Pancreas (tissue), 10 donors: ENCODE data around the gene ZNF362. TPM values are rescaled to one million over a fixed set of nuclear protein-coding genes. Genes with fewer than 3 reads are reported as not detected.

ENCODE experiments used
- ATAC-seq, 4 donors: fragments of 200-7000 bp; cut with Tn5 transposase; one replicate each; pipeline versions ENCODE4 v1.8.0 to v1.9.1; 2020; ENCODE audit warnings: mild to moderate bottlenecking in 4 of 4, moderate library complexity in 4 of 4
- DNase-seq, 6 donors: peaks; one replicate each; pipeline ENCODE4 v3.0.0-alpha.2; 2020
- FAIRE-seq: peaks from 2 replicates; lab custom pipeline; 2012; peaks lifted over from hg19 to GRCh38; lab: Jason Lieb, UNC
- H3K27ac ChIP-seq, 4 donors: fragments of 200-600 bp; sonication (generic); 1 replicate in 3 of 4; 2 replicates in 1 of 4; pipeline versions ENCODE4 v1.5.0 to v1.8.0; 2020
- H3K27me3 ChIP-seq, 4 donors: fragments of 200-600 bp; one replicate each; pipeline ENCODE4 v1.8.0; 2021
- H3K36me3 ChIP-seq, 3 donors: fragments of 200-600 bp; sonication (generic) in 1 of 3; one replicate each; pipeline versions ENCODE4 v1.5.0 to v1.8.0; 2020 to 2021
- H3K4me1 ChIP-seq, 3 donors: fragments of 200-600 bp; one replicate each; pipeline ENCODE4 v1.8.0; 2021
- H3K4me3 ChIP-seq, 4 donors: fragments of 200-600 bp; sonication (generic) in 2 of 4; one replicate each; pipeline versions ENCODE4 v1.5.0 to v1.8.0; 2020 to 2021
- H3K9me3 ChIP-seq, 4 donors: fragments of 200-600 bp; one replicate each; pipeline ENCODE4 v1.8.0; 2021
- WGBS, 2 donors: extraction: QIAGEN DNeasy Blood & Tissue Kit; methylation state at CpG; one replicate each; pipeline ENCODE4 v1.1.7; 2013; 5-methylcytosine and 5-hydroxymethylcytosine counted together
- intact Hi-C, 3 donors: fragments of 100-400 bp; cut with DNase I; formaldehyde crosslinking; loops; one replicate each; pipeline versions ENCODE4 v1.11.1 to v1.14.2; 2022
- polyA plus RNA-seq, 2 donors: library from polyadenylated mRNA; stranded (reverse); fragments of 200-250 nt; gene quantifications; one replicate each; pipeline ENCODE4 v1.2.3, GENCODE V29; 2013
- total RNA-seq, 6 donors: library from RNA; stranded (reverse); fragmentation: NEBNext Ultra II Directional in 4 of 6; extraction: Animal tissue kit (Norgen Biotek cat#: 25700) in 4 of 6; gene quantifications; one replicate each; pipeline versions ENCODE4 v1.2.1 to v1.2.4, GENCODE V29; 2021 to 2023
- TF ChIP-seq, protein P1 (sequence below), 4 donors: fragments of 200-600 bp; sonication (generic) in 3 of 4; IDR thresholded peaks; one replicate each; pipeline versions ENCODE4 v1.5.0 to v1.8.0; 2021; ENCODE audit warnings: antibody characterized with exemption in 4 of 4
- donor health status: healthy with polysubstance abuse.
- donor health status: DM: no; HTN: no; CAD: no; lungs with moderate emphysema.
- donor health status: DM: no; HTN: no; CAD: no.
- donor health status: control.
- donor health status: control.
- donor health status: Bipolar disorder and iron deficiency.
- donor health status: DM: yes; HTN: yes; CAD: no.
- donor health status: DM: no; HTN: no; CAD: no.
- donor health status: DM: no; HTN: no; CAD: no.
- donor health status: DM: yes; HTN: yes; CAD: no.

The ZNF362 gene
- total and polyA plus RNA-seq, 8 donors: 11.8 to 19.7 (median 13.9) TPM

DNA sequence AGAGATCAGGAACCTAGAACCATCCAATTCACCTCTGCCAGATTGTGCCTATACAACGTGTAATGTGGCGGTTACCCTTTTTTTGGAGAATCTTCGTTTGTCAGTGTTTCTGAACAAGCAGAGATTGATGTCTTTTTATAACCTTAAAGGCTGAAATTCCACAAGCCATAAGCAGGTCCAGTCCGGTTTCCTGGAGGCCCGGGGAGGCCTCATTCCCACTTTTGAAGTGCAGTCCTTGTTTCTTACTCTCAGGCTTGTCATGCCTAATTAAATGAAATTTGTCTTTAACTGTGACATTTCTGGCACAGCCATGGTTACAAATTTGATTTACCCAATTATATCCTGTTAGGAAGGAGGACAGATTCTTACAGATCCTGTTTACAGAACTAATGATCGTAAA, 27.8 kb downstream of the ZNF362 start:
- FAIRE-seq: no peak
- Histone ChIP-seq H3K4me1 (no peaks in the 10 kb centered on the region), H3K36me3 (peaks cover 0 to 29% (median 14%) of the 10 kb centered on the region in 3 donors), H3K4me3 (no peak overlapping the region), H3K27me3 (no peaks in the 10 kb centered on the region), H3K9me3 (no peaks in the 10 kb centered on the region), H3K27ac (peak overlapping the region in 1 of 4 donors; percentile 18)
- ATAC-seq: peak in 1 of 4 donors; percentile 62
- intact Hi-C loops: no loop called here
- WGBS, 2 donors: 59 to 70% methylated on average over 6 of the region's 6 CpGs
- TF ChIP-seq, protein P1, sequence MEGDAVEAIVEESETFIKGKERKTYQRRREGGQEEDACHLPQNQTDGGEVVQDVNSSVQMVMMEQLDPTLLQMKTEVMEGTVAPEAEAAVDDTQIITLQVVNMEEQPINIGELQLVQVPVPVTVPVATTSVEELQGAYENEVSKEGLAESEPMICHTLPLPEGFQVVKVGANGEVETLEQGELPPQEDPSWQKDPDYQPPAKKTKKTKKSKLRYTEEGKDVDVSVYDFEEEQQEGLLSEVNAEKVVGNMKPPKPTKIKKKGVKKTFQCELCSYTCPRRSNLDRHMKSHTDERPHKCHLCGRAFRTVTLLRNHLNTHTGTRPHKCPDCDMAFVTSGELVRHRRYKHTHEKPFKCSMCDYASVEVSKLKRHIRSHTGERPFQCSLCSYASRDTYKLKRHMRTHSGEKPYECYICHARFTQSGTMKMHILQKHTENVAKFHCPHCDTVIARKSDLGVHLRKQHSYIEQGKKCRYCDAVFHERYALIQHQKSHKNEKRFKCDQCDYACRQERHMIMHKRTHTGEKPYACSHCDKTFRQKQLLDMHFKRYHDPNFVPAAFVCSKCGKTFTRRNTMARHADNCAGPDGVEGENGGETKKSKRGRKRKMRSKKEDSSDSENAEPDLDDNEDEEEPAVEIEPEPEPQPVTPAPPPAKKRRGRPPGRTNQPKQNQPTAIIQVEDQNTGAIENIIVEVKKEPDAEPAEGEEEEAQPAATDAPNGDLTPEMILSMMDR (IDR thresholded peaks at IDR 0.05): no peak
- no peak for DNase-seq

DNA sequence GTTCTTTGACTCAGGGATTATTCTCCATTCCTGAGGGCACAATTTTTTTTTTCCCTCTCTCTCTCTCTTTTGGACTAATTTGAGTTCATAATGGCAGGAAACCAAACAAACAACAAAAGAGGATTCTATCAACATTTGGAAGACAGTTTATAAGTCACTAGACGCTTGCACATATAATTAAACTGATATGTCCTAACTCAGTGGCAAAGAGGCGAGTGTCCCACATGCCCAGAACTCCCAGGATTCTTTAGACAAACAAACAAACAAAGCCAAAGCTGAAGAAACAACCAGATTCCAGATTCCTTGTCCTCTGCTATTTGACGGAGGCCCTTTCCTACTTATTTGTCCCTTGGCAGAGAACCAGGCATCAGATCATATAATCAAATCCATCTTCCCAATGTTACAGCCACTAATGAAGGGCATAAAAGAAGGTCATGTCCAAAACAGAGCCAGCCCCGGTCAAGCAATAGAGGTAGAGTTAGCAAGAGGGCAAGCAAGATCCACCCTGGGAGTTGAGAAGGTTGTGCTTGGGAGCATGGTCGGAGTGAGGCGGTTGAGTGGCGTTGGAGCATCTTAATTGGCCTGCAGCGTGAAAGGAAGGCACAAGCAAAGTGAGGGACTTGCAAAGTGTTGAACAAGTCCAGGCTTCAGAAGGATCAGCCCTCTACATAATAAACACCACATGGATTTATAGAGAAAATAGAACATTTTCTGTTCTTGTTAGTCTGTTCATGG, 30.3 kb downstream of the ZNF362 start:
- H3K9me3 ChIP-seq: no peaks in the 10 kb centered on the region
- intact Hi-C loops: no loop called here
- no peaks in the 10 kb centered on the region for H3K27me3 ChIP-seq
- no peak overlapping the region for H3K27ac ChIP-seq
- peaks cover 0 to 13% (median 11%) of the 10 kb centered on the region in 3 donors for H3K36me3 ChIP-seq
- peak in 1 of 6 donors; percentile 21 for DNase-seq
- TF ChIP-seq, protein P1 (IDR thresholded peaks at IDR 0.05): no peak
- 82 to 83% methylated on average over 8 of the region's 8 CpGs for WGBS, 2 donors
- H3K4me1 ChIP-seq: no peaks in the 10 kb centered on the region
- no peak overlapping the region for H3K4me3 ChIP-seq
- FAIRE-seq: no peak
- ATAC-seq: no peak

- TF ChIP-seq, protein P1 (IDR thresholded peaks at IDR 0.05): no peak
- Histone ChIP-seq H3K4me1 (no peaks in the 10 kb centered on the region), H3K27me3 (no peaks in the 10 kb centered on the region), H3K27ac (no peak overlapping the region), H3K9me3 (no peaks in the 10 kb centered on the region), H3K36me3 (peaks cover 0 to 6% (median 4%) of the 10 kb centered on the region in 3 donors), H3K4me3 (no peak overlapping the region)
- DNase-seq: no peak
- no peak for ATAC-seq
- intact Hi-C loops: no loop called here
- WGBS, 2 donors: 76 to 85% methylated on average over 2 of the region's 2 CpGs
- FAIRE-seq: no peak
These were observed 31.0 kb downstream of the ZNF362 start for GRCh38 chr1:33287317-33287716.

DNA sequence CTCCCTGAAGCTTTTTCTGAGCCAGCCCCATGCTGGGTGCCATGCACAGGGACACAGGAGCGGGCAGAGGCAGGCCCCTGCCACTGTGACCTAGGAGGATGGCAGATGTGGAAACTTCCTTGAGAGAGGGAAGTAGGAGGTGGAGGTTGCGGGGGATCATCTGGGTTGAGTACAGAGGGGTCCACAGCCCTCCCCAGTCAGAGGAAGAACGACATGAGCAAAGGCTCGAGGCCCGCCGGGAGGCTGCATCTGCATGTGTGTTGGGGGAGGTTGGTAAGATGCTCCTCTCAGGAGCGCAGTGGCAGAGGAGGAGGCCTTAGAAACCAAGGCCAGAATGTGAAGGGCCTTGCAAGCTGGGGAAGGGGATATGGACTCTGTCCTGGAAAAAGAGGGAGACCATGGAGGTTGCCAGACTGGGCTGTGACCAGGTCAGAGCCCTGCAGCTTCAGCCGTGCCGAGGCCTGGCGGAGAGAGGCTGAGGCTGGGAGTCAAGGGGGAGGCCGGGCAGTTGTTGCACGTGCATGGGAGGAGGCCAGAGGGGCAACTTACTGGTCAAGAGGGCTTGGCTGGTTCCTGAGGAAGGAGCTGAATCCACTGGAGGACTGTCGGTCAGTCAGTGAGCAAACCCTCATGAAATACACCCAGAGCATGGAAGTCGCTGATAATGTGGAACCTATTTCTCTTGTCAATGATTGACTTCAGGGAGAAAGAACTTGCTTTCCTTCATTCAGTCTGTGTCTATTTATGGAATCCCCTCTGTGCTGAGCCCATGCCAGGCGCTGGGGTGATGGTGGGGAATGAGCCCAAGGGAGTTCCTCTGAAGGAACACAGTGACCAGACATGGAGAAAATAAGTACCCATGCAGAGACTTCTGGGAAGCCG, 32.9 kb downstream of the ZNF362 start:
- 93 to 94% methylated on average over 16 of the region's 16 CpGs for WGBS, 2 donors
- Histone ChIP-seq H3K36me3 (no peaks in the 10 kb centered on the region), H3K4me3 (no peak overlapping the region), H3K4me1 (no peaks in the 10 kb centered on the region), H3K27me3 (no peaks in the 10 kb centered on the region), H3K9me3 (no peaks in the 10 kb centered on the region), H3K27ac (no peak overlapping the region)
- intact Hi-C loops: no loop called here
- ATAC-seq (no peak), FAIRE-seq (no peak), DNase-seq (peak in 1 of 6 donors; percentile 48)
- TF ChIP-seq, protein P1 (IDR thresholded peaks at IDR 0.05): no peak
